Sigmoid colon (tissue), 7 donors: ENCODE data around the gene CDK19. TPM values are rescaled to one million over a fixed set of nuclear protein-coding genes. Genes with fewer than 3 reads are reported as not detected.
"Not testable (repeated sequence)": the region's sequence is repeated elsewhere in the genome, so short reads cannot be mapped to it uniquely, and the experiment has no call there.

Experiments used
- DNase-seq: peaks from one replicate; pipeline ENCODE4 v3.0.0-alpha.2; 2019
- H3K27ac ChIP-seq, 4 donors: fragments of 200-600 bp; sonication (generic); one replicate each; pipeline ENCODE4 v1.5.1; 2016 to 2019; ENCODE audit warnings: mild to moderate bottlenecking in 1 of 4
- H3K27me3 ChIP-seq, 3 donors: fragments of 200-600 bp; sonication (generic); one replicate each; pipeline ENCODE4 v1.5.1; 2019; ENCODE audit warnings: mild to moderate bottlenecking in 1 of 3
- H3K36me3 ChIP-seq, 4 donors: fragments of 200-600 bp; sonication (generic); one replicate each; pipeline ENCODE4 v1.5.1; 2016 to 2019
- H3K4me1 ChIP-seq, 4 donors: fragments of 200-600 bp; sonication (generic); one replicate each; pipeline ENCODE4 v1.5.1; 2017 to 2019
- H3K4me3 ChIP-seq, 4 donors: fragments of 200-600 bp; sonication (generic); one replicate each; pipeline ENCODE4 v1.5.1; 2017 to 2019; ENCODE audit warnings: mild to moderate bottlenecking in 2 of 4, moderate library complexity in 1 of 4
- H3K9me3 ChIP-seq, 4 donors: fragments of 200-600 bp in 3 of 4; sonication (generic) in 3 of 4; one replicate each; pipeline versions ENCODE4 v1.5.1 to v1.6.1; 2013 to 2019
- CTCF ChIP-seq, 4 experiments: fragments of 450-650 bp in 3 of 4; fragments of 200-600 bp in 1 of 4; IDR thresholded peaks; one replicate each; pipeline ENCODE4 v1.5.1; 2016 to 2019; ENCODE audit warnings: antibody characterized with exemption in 4 of 4, mild to moderate bottlenecking in 3 of 4, moderate library complexity in 2 of 4
- EP300 ChIP-seq, 4 donors: sonication (generic); formaldehyde crosslinking; IDR thresholded peaks; one replicate each; pipeline ENCODE4 v1.6.1; 2017; ENCODE audit warnings: antibody characterized with exemption in 4 of 4
- POLR2A ChIP-seq, 2 donors: fragments of 450-650 bp; IDR thresholded peaks; one replicate each; pipeline ENCODE4 v1.6.1; 2016; ENCODE audit warnings: antibody characterized with exemption in 2 of 2, mild to moderate bottlenecking in 2 of 2, moderate library complexity in 2 of 2
- POLR2AphosphoS5 ChIP-seq, 4 donors: sonication (generic); formaldehyde crosslinking; IDR thresholded peaks; one replicate each; pipeline ENCODE4 v1.6.1; 2017; ENCODE audit warnings: antibody characterized with exemption in 4 of 4
- WGBS, 2 donors: extraction: QIAGEN DNeasy Blood & Tissue Kit; methylation state at CpG; one replicate each; pipeline ENCODE4 v1.1.7; 2013; 5-methylcytosine and 5-hydroxymethylcytosine counted together
- intact Hi-C: fragments of 100-400 bp; cut with DNase I; formaldehyde crosslinking; loops from one replicate; pipeline ENCODE4 v1.15.1; 2023
- polyA plus RNA-seq, 3 donors: library from polyadenylated mRNA; stranded (reverse); fragments of 200-250 nt; gene quantifications; one replicate each; pipeline ENCODE4 v1.2.3, GENCODE V29; 2013
- total RNA-seq, 4 donors: library from RNA; depleted of rRNA; stranded (reverse); fragments of >200 nt; gene quantifications; one replicate each; pipeline ENCODE4 v1.1.0, GENCODE V29; 2016
- donor health status: healthy with polysubstance abuse.
- donor health status: Bipolar disorder and iron deficiency.
- donor health status: healthy.

Gene CDK19
- total and polyA plus RNA-seq, 7 donors: 6.7 to 17.8 (median 12.1) TPM

GRCh38 chr6:110609101-110609500 lies 206.2 kb downstream of the CDK19 start:
- no peak for DNase-seq
- peaks cover 0 to 9% (median 0%) of the 10 kb centered on the region in 4 donors for H3K36me3 ChIP-seq
- no peaks in the 10 kb centered on the region for H3K27me3 ChIP-seq
- H3K27ac ChIP-seq: no peak overlapping the region
- intact Hi-C loops: no loop called here
- H3K4me1 ChIP-seq: peaks cover 0 to 10% (median 8%) of the 10 kb centered on the region in 4 donors
- 85 to 91% methylated on average over 2 of the region's 2 CpGs for WGBS, 2 donors
- no peak for TF ChIP-seq EP300 (IDR thresholded peaks at IDR 0.05)
- H3K4me3 ChIP-seq: no peak overlapping the region
- H3K9me3 ChIP-seq: no peaks in the 10 kb centered on the region

GRCh38 chr6:110608151-110608550 lies 207.1 kb downstream of the CDK19 start:
- intact Hi-C loops: no loop called here
- no peaks in the 10 kb centered on the region for H3K9me3 ChIP-seq
- no peak overlapping the region for H3K27ac ChIP-seq
- WGBS, 2 donors: 96 to 97% methylated on average over 2 of the region's 2 CpGs
- DNase-seq: no peak
- H3K4me3 ChIP-seq: no peak overlapping the region
- H3K4me1 ChIP-seq: peaks cover 0 to 10% (median 8%) of the 10 kb centered on the region in 4 donors
- H3K27me3 ChIP-seq: no peaks in the 10 kb centered on the region
- TF ChIP-seq EP300 (IDR thresholded peaks at IDR 0.05): no peak
- no peak for TF ChIP-seq CTCF (IDR thresholded peaks at IDR 0.05)
- no peak for TF ChIP-seq POLR2A (IDR thresholded peaks at IDR 0.05)
- TF ChIP-seq POLR2AphosphoS5 (IDR thresholded peaks at IDR 0.05): no peak
- H3K36me3 ChIP-seq: peaks cover 0 to 2% (median 0%) of the 10 kb centered on the region in 4 donors

GRCh38 chr6:110606151-110606550 lies 209.1 kb downstream of the CDK19 start:
- no peaks in the 10 kb centered on the region for H3K27me3 ChIP-seq
- no peak for DNase-seq
- H3K36me3 ChIP-seq: no peaks in the 10 kb centered on the region
- peaks cover 0 to 10% (median 8%) of the 10 kb centered on the region in 4 donors for H3K4me1 ChIP-seq
- no peak overlapping the region for H3K27ac ChIP-seq
- no peak for TF ChIP-seq POLR2AphosphoS5 (IDR thresholded peaks at IDR 0.05)
- no peaks in the 10 kb centered on the region for H3K9me3 ChIP-seq
- 96 to 97% methylated on average over 4 of the region's 4 CpGs for WGBS, 2 donors
- H3K4me3 ChIP-seq: no peak overlapping the region
- intact Hi-C loops: no loop called here

GRCh38 chr6:110600640-110601039 lies 214.6 kb downstream of the CDK19 start:
- DNase-seq, H3K36me3 ChIP-seq, H3K4me1 ChIP-seq, H3K4me3 ChIP-seq, H3K9me3 ChIP-seq, H3K27ac ChIP-seq, H3K27me3 ChIP-seq, intact Hi-C loops: not testable (repeated sequence)
- WGBS, 2 donors: 86 to 98% methylated on average over 1 of the region's 3 CpGs

GRCh38 chr6:110597761-110598160 lies 217.5 kb downstream of the CDK19 start:
- no peak overlapping the region for H3K27ac ChIP-seq
- no peak for DNase-seq
- no peaks in the 10 kb centered on the region for H3K9me3 ChIP-seq
- no peaks in the 10 kb centered on the region for H3K36me3 ChIP-seq
- H3K4me1 ChIP-seq: peaks cover 0 to 1% (median 0%) of the 10 kb centered on the region in 4 donors
- TF ChIP-seq CTCF (IDR thresholded peaks at IDR 0.05) (no peak), EP300 (IDR thresholded peaks at IDR 0.05) (no peak), POLR2AphosphoS5 (IDR thresholded peaks at IDR 0.05) (no peak), POLR2A (IDR thresholded peaks at IDR 0.05) (no peak)
- H3K27me3 ChIP-seq: no peaks in the 10 kb centered on the region
- H3K4me3 ChIP-seq: no peak overlapping the region
- intact Hi-C loops: no loop called here
- 25 to 71% methylated on average over 3 of the region's 3 CpGs for WGBS, 2 donors

GRCh38 chr6:110596354-110596753 lies 218.9 kb downstream of the CDK19 start:
- Histone ChIP-seq H3K27me3 (no peaks in the 10 kb centered on the region), H3K9me3 (no peaks in the 10 kb centered on the region), H3K4me3 (no peak overlapping the region), H3K4me1 (peaks cover 0 to 4% (median 0%) of the 10 kb centered on the region in 4 donors), H3K27ac (no peak overlapping the region), H3K36me3 (no peaks in the 10 kb centered on the region)
- no peak for DNase-seq
- TF ChIP-seq POLR2AphosphoS5 (IDR thresholded peaks at IDR 0.05) (no peak), CTCF (IDR thresholded peaks at IDR 0.05) (no peak), EP300 (IDR thresholded peaks at IDR 0.05) (no peak), POLR2A (IDR thresholded peaks at IDR 0.05) (no peak)
- intact Hi-C loops: no loop called here
- 89 to 90% methylated on average over 3 of the region's 3 CpGs for whole genome bisulfite sequencing, 2 donors
